Stimulated activated CD4-positive, alpha-beta T cell treated with anti-CD3 and anti-CD28 coated beads, TNF-alpha, amount 100 ng/mL, for 4 hours (primary cell): ENCODE measurements around the gene ARHGAP29.
"Not testable (repeated sequence)": the region's sequence is repeated elsewhere in the genome, so short reads cannot be mapped to it uniquely, and the experiment has no call there.

Experiments used
- DNase-seq, 3 experiments: peaks; one replicate each; pipeline ENCODE4 v3.0.0-alpha.2; 2020; ENCODE audit warnings: low read depth in 3 of 3

ARHGAP29 gene

GRCh38 chr1:94180650-94181049, 56.7 kb downstream of the ARHGAP29 start:
- DNase-seq: no peak

- DNase-seq: no peak
Observed at GRCh38 chr1:94178901-94179300, 58.5 kb downstream of the ARHGAP29 start.

- no peak for DNase-seq
Observed at GRCh38 chr1:94169126-94169525, 68.3 kb downstream of the ARHGAP29 start.

GRCh38 chr1:94165843-94166242, 71.5 kb downstream of the ARHGAP29 start:
- no peak for DNase-seq

- DNase-seq: not testable (repeated sequence)
Observed at GRCh38 chr1:94164885-94165284, 72.5 kb downstream of the ARHGAP29 start.

- DNase-seq: not testable (repeated sequence)
Observed at GRCh38 chr1:94164121-94164520, 73.3 kb downstream of the ARHGAP29 start.

GRCh38 chr1:94163249-94163648, 74.1 kb downstream of the ARHGAP29 start:
- not testable (repeated sequence) for DNase-seq

- no peak for DNase-seq
Observed at GRCh38 chr1:94160811-94161210, 76.6 kb downstream of the ARHGAP29 start.

- DNase-seq: no peak
Observed at GRCh38 chr1:94156096-94156625, 81.2 kb downstream of the ARHGAP29 start.

- DNase-seq: no peak
Observed at GRCh38 chr1:94154989-94155388, 82.4 kb downstream of the ARHGAP29 start.

GRCh38 chr1:94153133-94153532, 84.3 kb downstream of the ARHGAP29 start:
- no peak for DNase-seq

- not testable (repeated sequence) for DNase-seq
Observed at GRCh38 chr1:94149166-94149565, 88.2 kb downstream of the ARHGAP29 start.

- no peak for DNase-seq
Observed at GRCh38 chr1:94146273-94146672, 91.1 kb downstream of the ARHGAP29 start.

- no peak for DNase-seq
Observed at GRCh38 chr1:94144836-94145235, 92.5 kb downstream of the ARHGAP29 start.

GRCh38 chr1:94143809-94144176, 93.6 kb downstream of the ARHGAP29 start:
- DNase-seq: no peak

GRCh38 chr1:94143173-94143808, 94.1 kb downstream of the ARHGAP29 start:
- no peak for DNase-seq

GRCh38 chr1:94142583-94142982, 94.8 kb downstream of the ARHGAP29 start:
- no peak for DNase-seq

- no peak for DNase-seq
Observed at GRCh38 chr1:94142022-94142421, 95.4 kb downstream of the ARHGAP29 start.

- DNase-seq: no peak
Observed at GRCh38 chr1:94132111-94132510, 105.3 kb downstream of the ARHGAP29 start.

GRCh38 chr1:94130851-94131595, 106.4 kb downstream of the ARHGAP29 start:
- no peak for DNase-seq

GRCh38 chr1:94126651-94127050, 110.7 kb downstream of the ARHGAP29 start:
- DNase-seq: no peak

- no peak for DNase-seq
Observed at GRCh38 chr1:94125551-94126514, 111.6 kb downstream of the ARHGAP29 start.
